VCaP (cell line): Measurements from ENCODE around the gene MUTYH.

Source experiments
- H3K27ac ChIP-seq: fragments of 450-650 bp; 2 replicates; pipeline ENCODE4 v1.5.1; 2017
- CTCF ChIP-seq: fragments of 450-650 bp; conservative IDR thresholded peaks from 2 replicates; pipeline ENCODE4 v1.5.1; 2017; ENCODE audit warnings: mild to moderate bottlenecking, moderate library complexity

The MUTYH gene

GRCh38 chr1:45348609-45348965, 8.3 kb upstream of the MUTYH start:
- H3K27ac ChIP-seq = peak overlapping the region; percentile 63
- TF ChIP-seq CTCF = no peak

- no peak for TF ChIP-seq CTCF
- peak overlapping the region; percentile 63 for H3K27ac ChIP-seq
These were observed 7.8 kb upstream of the MUTYH start for GRCh38 chr1:45348020-45348419.

- no peak overlapping the region for H3K27ac ChIP-seq
- no peak for TF ChIP-seq CTCF
These were observed 6.2 kb upstream of the MUTYH start for GRCh38 chr1:45346473-45346872.

GRCh38 chr1:45345014-45345413, 4.8 kb upstream of the MUTYH start:
- TF ChIP-seq CTCF = no peak

GRCh38 chr1:45344499-45344898, 4.3 kb upstream of the MUTYH start:
- no peak for TF ChIP-seq CTCF
- no peak overlapping the region for H3K27ac ChIP-seq

More at GRCh38 chr1:45345014-45345413, 4.8 kb upstream of the MUTYH start:
- H3K27ac ChIP-seq = no peak overlapping the region

GRCh38 chr1:45340816-45341466, 701 bp upstream of the MUTYH start:
- TF ChIP-seq CTCF = no peak
- peak overlapping the region; percentile 91 for H3K27ac ChIP-seq

- TF ChIP-seq CTCF = no peak
- no peak overlapping the region for H3K27ac ChIP-seq
These were observed 2.5 kb downstream of the MUTYH start for GRCh38 chr1:45337630-45338325.
